Large intestine (tissue), 1 donor: ENCODE data around the gene RDH16. TPM values are rescaled to one million over a fixed set of nuclear protein-coding genes. Genes with fewer than 3 reads are reported as not detected.

ENCODE experiments used
- polyA plus RNA-seq: library from polyadenylated mRNA; unstranded; fragments of 120-200 nt; gene quantifications from one replicate; pipeline ENCODE4 v1.2.1, GENCODE V29; 2013

The RDH16 gene
- polyA plus RNA-seq, 1 donor, result 0.34 TPM

Other genes with a start within 250 kb of the RDH16 start
- gene NACA, start 232.3 kb downstream of the RDH16 start, polyA plus RNA-seq, result 2,608 TPM
- 13.0 TPM for gene PRIM1, start 205.3 kb downstream of the RDH16 start, polyA plus RNA-seq
- gene HSD17B6, start 194.3 kb downstream of the RDH16 start, polyA plus RNA-seq, result 0.42 TPM
- gene SDR9C7, start 23.2 kb downstream of the RDH16 start, polyA plus RNA-seq, result 0.03 TPM
- gene ZBTB39, start 48.9 kb upstream of the RDH16 start, polyA plus RNA-seq, result 6.9 TPM
- gene TAC3, start 58.9 kb upstream of the RDH16 start, polyA plus RNA-seq, result 13.5 TPM
- gene MYO1A, start 92.5 kb upstream of the RDH16 start, polyA plus RNA-seq, result 385 TPM
- gene NEMP1, start 121.2 kb upstream of the RDH16 start, polyA plus RNA-seq, result 12.0 TPM
- gene NAB2, start 131.5 kb upstream of the RDH16 start, polyA plus RNA-seq, result 26.8 TPM
- gene STAT6, start 153.8 kb upstream of the RDH16 start, polyA plus RNA-seq, result 114 TPM
- gene LRP1, start 170.9 kb upstream of the RDH16 start, polyA plus RNA-seq, result 100 TPM
- 1.7 TPM for gene LRP1-AS, start 190.0 kb upstream of the RDH16 start, polyA plus RNA-seq